IMR-90 (cell line): ENCODE data around the gene WAC. TPM values are rescaled to one million over a fixed set of nuclear protein-coding genes. Genes with fewer than 3 reads are reported as not detected.

Experiments used
- ATAC-seq: fragments of 200-7000 bp; cut with Tn5 transposase; 2 replicates; pipeline ENCODE4 v1.9.1; 2020; ENCODE audit warnings: low read depth, mild to moderate bottlenecking, moderate library complexity
- BruUV-seq: library from RNA; stranded (reverse); fragments of 400-500 nt; replicated peaks from 2 replicates; lab custom pipeline; 2021; lab: Mats Ljungman, UMichigan
- CTCF ChIA-PET: fragments of 300-600 bp; formaldehyde crosslinking; extraction: SDS; loops from one replicate; lab custom pipeline; 2021; ENCODE audit warnings: antibody characterized with exemption; lab: Yijun Ruan, JAX
- POLR2A ChIA-PET: fragments of 300-600 bp; sonication (Branson Sonifier 250); formaldehyde crosslinking; loops from one replicate; lab custom pipeline; 2022; ENCODE audit warnings: antibody characterized with exemption; ENCODE audit not compliant: unreplicated experiment; lab: Charles Lee
- DNase-seq: peaks from one replicate; pipeline ENCODE4 v3.0.0; 2013
- H2AFZ ChIP-seq: replicated peaks from 2 replicates; pipeline ENCODE3; 2013; ENCODE audit warnings: low read length, mild to moderate bottlenecking; ENCODE audit not compliant: poor library complexity
- H2AK5ac ChIP-seq: 2 replicates; pipeline ENCODE4 v1.6.1; 2013; ENCODE audit warnings: low read depth, low read length, inconsistent platforms
- H2AK9ac ChIP-seq: replicated peaks from 2 replicates; pipeline ENCODE3; 2013; ENCODE audit warnings: mild to moderate bottlenecking, low read depth, low read length, moderate library complexity; ENCODE audit not compliant: poor library complexity
- H2BK120ac ChIP-seq: 2 replicates; pipeline ENCODE4 v1.6.1; 2013; ENCODE audit warnings: low read depth, low read length, inconsistent platforms
- H2BK15ac ChIP-seq: 3 replicates; pipeline ENCODE4 v1.6.1; 2013; ENCODE audit warnings: low read depth, low read length, inconsistent platforms
- H2BK20ac ChIP-seq: 2 replicates; pipeline ENCODE4 v1.6.1; 2013; ENCODE audit warnings: low read depth, mild to moderate bottlenecking, inconsistent platforms, low read length, moderate library complexity
- H2BK5ac ChIP-seq: 2 replicates; pipeline ENCODE4 v1.6.1; 2013; ENCODE audit warnings: mild to moderate bottlenecking, low read depth, low read length, inconsistent platforms; ENCODE audit not compliant: poor library complexity, severe bottlenecking
- H3K14ac ChIP-seq: replicated peaks from 2 replicates; pipeline ENCODE4 v1.6.1; 2013; ENCODE audit warnings: low read depth, low read length, inconsistent platforms
- H3K18ac ChIP-seq: 2 replicates; pipeline ENCODE4 v1.6.1; 2013; ENCODE audit warnings: low read depth, low read length, control low read depth
- H3K23ac ChIP-seq: 2 replicates; pipeline ENCODE4 v1.6.1; 2013; ENCODE audit warnings: low read depth, low read length, inconsistent platforms
- H3K27ac ChIP-seq: 2 replicates; pipeline ENCODE4 v1.5.1; 2013; ENCODE audit warnings: mild to moderate bottlenecking, control low read depth, low read length; ENCODE audit not compliant: insufficient read depth
- H3K27me3 ChIP-seq: 2 replicates; pipeline ENCODE4 v1.6.1; 2013; ENCODE audit warnings: low read length; ENCODE audit not compliant: control insufficient read depth, insufficient read depth
- H3K36me3 ChIP-seq: 2 replicates; pipeline ENCODE4 v1.6.1; 2013; ENCODE audit warnings: low read length, mixed read lengths; ENCODE audit not compliant: control insufficient read depth, insufficient read depth
- H3K4ac ChIP-seq: 2 replicates; pipeline ENCODE4 v1.6.1; 2013; ENCODE audit warnings: low read depth, low read length, inconsistent platforms
- H3K4me1 ChIP-seq: 2 replicates; pipeline ENCODE4 v1.6.1; 2013; ENCODE audit warnings: low read length, mixed read lengths; ENCODE audit not compliant: control insufficient read depth, insufficient read depth
- H3K4me2 ChIP-seq: 2 replicates; pipeline ENCODE4 v1.6.1; 2013; ENCODE audit warnings: low read depth, mild to moderate bottlenecking, control low read depth, low read length, moderate library complexity
- H3K4me3 ChIP-seq: 2 replicates; pipeline ENCODE4 v1.5.1; 2013; ENCODE audit warnings: low read depth, mild to moderate bottlenecking, control low read depth, low read length, moderate library complexity; ENCODE audit not compliant: insufficient read depth
- H3K56ac ChIP-seq: 2 replicates; pipeline ENCODE4 v1.6.1; 2013; ENCODE audit warnings: low read length, inconsistent platforms; ENCODE audit not compliant: insufficient read depth; ENCODE audit errors: extremely low read depth
- H3K79me1 ChIP-seq, 2 experiments: 2 replicates each; pipeline ENCODE4 v1.6.1; 2013; ENCODE audit warnings: low read length in 2 of 2, inconsistent platforms in 1 of 2, low read depth in 1 of 2
- H3K9ac ChIP-seq: 2 replicates; pipeline ENCODE4 v1.6.1; 2013; ENCODE audit warnings: low read depth, low read length, control low read depth
- H3K9me1 ChIP-seq: 2 replicates; pipeline ENCODE4 v1.6.1; 2013; ENCODE audit warnings: low read length, inconsistent platforms; ENCODE audit not compliant: insufficient read depth
- H3K9me3 ChIP-seq: 2 replicates; pipeline ENCODE4 v1.6.1; 2013; ENCODE audit warnings: low read length; ENCODE audit not compliant: control insufficient read depth, insufficient read depth
- H4K20me1 ChIP-seq: 2 replicates; pipeline ENCODE4 v1.6.1; 2013; ENCODE audit warnings: low read length, inconsistent platforms; ENCODE audit not compliant: insufficient read depth
- H4K5ac ChIP-seq: 2 replicates; pipeline ENCODE4 v1.6.1; 2013; ENCODE audit warnings: mild to moderate bottlenecking, low read depth, low read length, control low read depth
- H4K8ac ChIP-seq, 2 experiments: 2 replicates each; pipeline ENCODE4 v1.6.1; 2013; ENCODE audit warnings: low read depth in 2 of 2, low read length in 2 of 2, control low read depth in 1 of 2, inconsistent platforms in 1 of 2
- H4K91ac ChIP-seq: 2 replicates; pipeline ENCODE4 v1.6.1; 2013; ENCODE audit warnings: low read depth, low read length, inconsistent platforms; ENCODE audit not compliant: insufficient read depth
- CHD1 ChIP-seq: IDR thresholded peaks from 2 replicates; pipeline ENCODE4 v1.6.1; 2012; ENCODE audit warnings: low read depth, low read length, improper control_type of control experiment
- SMC3 ChIP-seq: fragments of 150-350 bp; IDR thresholded peaks from 2 replicates; pipeline ENCODE4 v1.6.1; 2016; ENCODE audit warnings: low read depth, mild to moderate bottlenecking, antibody characterized with exemption, low read length, moderate library complexity
- WGBS, 2 experiments: methylation state at CpG; one replicate each; pipeline versions ENCODE4 v1.1.5 to v1.1.7; 2013; ENCODE audit warnings: missing lambda C conversion rate in 2 of 2; ENCODE audit not compliant: insufficient read length in 1 of 2; ENCODE audit errors: extremely low coverage in 2 of 2; 5-methylcytosine and 5-hydroxymethylcytosine counted together
- dilution Hi-C: fragments of 300-500 bp; cut with HindIII; formaldehyde crosslinking; loops from one replicate; pipeline ENCODE4 v1.14.3; 2018; ENCODE audit warnings: low sequenced_read_pairs; ENCODE audit not compliant: unreplicated experiment
- in situ Hi-C: fragments of 300-500 bp; cut with MboI; formaldehyde crosslinking; loops from 3 replicates; pipeline ENCODE4 v1.14.3; 2019; ENCODE audit warnings: low sequenced_read_pairs, inconsistent platforms, mixed read lengths
- intact Hi-C: fragments of 100-400 bp; cut with micrococcal nuclease; formaldehyde crosslinking; loops from 2 replicates; pipeline ENCODE4 v1.10.0; 2022
- polyA plus RNA-seq, 3 experiments: library from polyadenylated mRNA; depleted of rRNA; stranded (reverse); fragments of >200 nt; gene quantifications; 2 replicates each; pipeline ENCODE4 v1.2.3, GENCODE V29; 2012; ENCODE audit warnings: low replicate concordance in 1 of 3
- total RNA-seq: library from RNA; depleted of rRNA; stranded (reverse); fragments of >200 nt; gene quantifications from 2 replicates; pipeline ENCODE4 v1.2.3, GENCODE V29; 2012

The WAC gene
- total and polyA plus RNA-seq, 2 of the 4 experiments (the other 2 are of a cell fraction), result 39.6 to 52.2 TPM

- in situ Hi-C loops, result no loop called here
- Histone ChIP-seq H2AK9ac (no peak overlapping the region), H2AFZ (no peak overlapping the region)
These were observed 29.8 kb upstream of the WAC start for GRCh38 chr10:28503114-28503513.

More at GRCh38 chr10:28503114-28503513, 29.8 kb upstream of the WAC start:
- Histone ChIP-seq H2BK120ac (no peak overlapping the region), H2BK15ac (no peak overlapping the region), H3K4me3 (no peak overlapping the region), H3K9me3 (no peaks in the 10 kb centered on the region), H3K9me1 (no peaks in the 10 kb centered on the region), H2BK20ac (no peak overlapping the region), H3K4ac (no peak overlapping the region), H3K9ac (no peak overlapping the region), H3K18ac (no peak overlapping the region), H4K91ac (no peak overlapping the region), H3K56ac (no peak overlapping the region), H3K79me1 (no peaks in the 10 kb centered on the region), H4K8ac (no peak overlapping the region), H3K23ac (no peak overlapping the region), H3K36me3 (no peaks in the 10 kb centered on the region), H3K14ac (no peak overlapping the region), H3K4me1 (no peaks in the 10 kb centered on the region), H4K20me1 (no peaks in the 10 kb centered on the region), H2AK5ac (no peak overlapping the region), H3K4me2 (no peak overlapping the region), H3K27me3 (no peaks in the 10 kb centered on the region; the same call in 1 of the 2 replicates), H4K5ac (no peak overlapping the region), H3K27ac (no peak overlapping the region), H2BK5ac (no peak overlapping the region)
- WGBS, 2 experiments, result no CpG with 5 or more reads among the region's 3 CpGs
- dilution Hi-C loops, result no loop called here
- ATAC-seq (no peak), DNase-seq (no peak)
- TF ChIP-seq SMC3 (no peak), CHD1 (no peak)
- POLR2A ChIA-PET, result no interaction called here
- intact Hi-C loops, result no loop called here
- CTCF ChIA-PET, result interaction anchor here (0.6 kb wide), 1 partner anchor 187 kb away, joined by 3 read pairs; no protein-coding TSS in a partner anchor
- BruUV-seq, result no TSS peak
